Nephron (organoid): ENCODE results near the gene ATIC.

ENCODE experiments used
- H3K27ac Mint-ChIP-seq, 3 experiments: 2 replicates each; pipeline ENCODE4 v1.8.0; 2020; ENCODE audit warnings: mixed read lengths in 3 of 3, mild to moderate bottlenecking in 2 of 3, moderate library complexity in 1 of 3
- H3K27me3 Mint-ChIP-seq: 2 replicates; pipeline ENCODE4 v1.8.0; 2021; ENCODE audit warnings: low read depth, mild to moderate bottlenecking, moderate library complexity, mixed read lengths
- H3K36me3 Mint-ChIP-seq: 2 replicates; pipeline ENCODE4 v1.8.0; 2020; ENCODE audit warnings: low read depth, mixed read lengths
- H3K4me1 Mint-ChIP-seq: 2 replicates; pipeline ENCODE4 v1.8.0; 2020; ENCODE audit warnings: mixed read lengths
- H3K4me3 Mint-ChIP-seq, 3 experiments: 2 replicates each; pipeline ENCODE4 v1.8.0; 2020; ENCODE audit warnings: mild to moderate bottlenecking in 3 of 3, mixed read lengths in 3 of 3, moderate library complexity in 2 of 3
- H3K9me3 Mint-ChIP-seq: 2 replicates; pipeline ENCODE4 v1.8.0; 2020; ENCODE audit warnings: mixed read lengths
- TF ChIP-seq, protein P1 (sequence below), 3 experiments: fragments of 200-600 bp; sonication (generic); IDR thresholded peaks; one replicate each; pipeline ENCODE4 v1.5.0; 2021; ENCODE audit warnings: antibody characterized with exemption in 3 of 3; ENCODE audit not compliant: unreplicated experiment in 3 of 3

Gene ATIC

DNA sequence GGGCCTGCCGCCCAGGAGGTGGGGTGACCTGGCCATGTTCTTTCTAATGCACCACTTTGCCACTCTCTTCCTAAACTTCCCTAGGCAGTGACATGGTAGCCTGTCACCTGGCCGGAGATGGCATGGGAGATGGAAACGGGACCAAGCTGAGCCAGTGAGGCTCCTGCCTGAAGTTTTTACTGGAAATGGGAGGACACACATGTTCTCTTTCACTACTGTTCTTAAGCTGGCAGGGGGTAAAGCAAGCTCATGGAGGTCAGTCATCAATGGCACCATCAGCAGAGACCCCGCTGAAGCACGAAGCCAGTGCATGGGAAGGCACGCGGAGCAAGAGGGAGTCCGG lies 50.7 kb downstream of the ATIC start:
- Mint-ChIP-seq H3K4me3 (no peak overlapping the region), H3K9me3 (no peaks in the 10 kb centered on the region), H3K27ac (no peak overlapping the region), H3K36me3 (peaks cover 74% of the 10 kb centered on the region), H3K27me3 (no peaks in the 10 kb centered on the region), H3K4me1 (no peaks in the 10 kb centered on the region)
- TF ChIP-seq, protein P1, sequence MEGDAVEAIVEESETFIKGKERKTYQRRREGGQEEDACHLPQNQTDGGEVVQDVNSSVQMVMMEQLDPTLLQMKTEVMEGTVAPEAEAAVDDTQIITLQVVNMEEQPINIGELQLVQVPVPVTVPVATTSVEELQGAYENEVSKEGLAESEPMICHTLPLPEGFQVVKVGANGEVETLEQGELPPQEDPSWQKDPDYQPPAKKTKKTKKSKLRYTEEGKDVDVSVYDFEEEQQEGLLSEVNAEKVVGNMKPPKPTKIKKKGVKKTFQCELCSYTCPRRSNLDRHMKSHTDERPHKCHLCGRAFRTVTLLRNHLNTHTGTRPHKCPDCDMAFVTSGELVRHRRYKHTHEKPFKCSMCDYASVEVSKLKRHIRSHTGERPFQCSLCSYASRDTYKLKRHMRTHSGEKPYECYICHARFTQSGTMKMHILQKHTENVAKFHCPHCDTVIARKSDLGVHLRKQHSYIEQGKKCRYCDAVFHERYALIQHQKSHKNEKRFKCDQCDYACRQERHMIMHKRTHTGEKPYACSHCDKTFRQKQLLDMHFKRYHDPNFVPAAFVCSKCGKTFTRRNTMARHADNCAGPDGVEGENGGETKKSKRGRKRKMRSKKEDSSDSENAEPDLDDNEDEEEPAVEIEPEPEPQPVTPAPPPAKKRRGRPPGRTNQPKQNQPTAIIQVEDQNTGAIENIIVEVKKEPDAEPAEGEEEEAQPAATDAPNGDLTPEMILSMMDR (IDR thresholded peaks at IDR 0.05; ENCODE audit: unreplicated experiment in 3 of 3): no peak

DNA sequence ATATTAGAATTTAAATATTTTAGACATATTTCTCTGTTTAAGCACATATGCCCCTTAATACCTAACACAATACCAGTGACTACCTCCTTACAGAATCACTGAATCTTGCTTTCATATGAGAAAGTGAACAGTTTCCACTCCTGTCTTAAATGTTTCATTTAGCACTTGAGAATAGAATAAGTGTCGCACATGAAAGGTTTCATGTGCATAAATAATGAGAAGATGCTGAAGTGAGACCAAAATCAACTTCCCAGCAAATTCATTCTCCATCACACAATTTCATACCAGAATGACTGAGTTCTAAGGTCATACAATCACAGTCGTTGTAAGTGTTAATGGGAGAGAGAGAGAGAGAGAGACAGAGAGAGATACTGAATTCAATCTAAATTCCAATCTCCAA lies 51.2 kb downstream of the ATIC start:
- no peaks in the 10 kb centered on the region for H3K9me3 Mint-ChIP-seq
- H3K4me3 Mint-ChIP-seq: no peak overlapping the region
- no peaks in the 10 kb centered on the region for H3K4me1 Mint-ChIP-seq
- peaks cover 78% of the 10 kb centered on the region for H3K36me3 Mint-ChIP-seq
- H3K27me3 Mint-ChIP-seq: no peaks in the 10 kb centered on the region
- TF ChIP-seq, protein P1 (IDR thresholded peaks at IDR 0.05; ENCODE audit: unreplicated experiment in 3 of 3): no peak
- H3K27ac Mint-ChIP-seq: no peak overlapping the region

DNA sequence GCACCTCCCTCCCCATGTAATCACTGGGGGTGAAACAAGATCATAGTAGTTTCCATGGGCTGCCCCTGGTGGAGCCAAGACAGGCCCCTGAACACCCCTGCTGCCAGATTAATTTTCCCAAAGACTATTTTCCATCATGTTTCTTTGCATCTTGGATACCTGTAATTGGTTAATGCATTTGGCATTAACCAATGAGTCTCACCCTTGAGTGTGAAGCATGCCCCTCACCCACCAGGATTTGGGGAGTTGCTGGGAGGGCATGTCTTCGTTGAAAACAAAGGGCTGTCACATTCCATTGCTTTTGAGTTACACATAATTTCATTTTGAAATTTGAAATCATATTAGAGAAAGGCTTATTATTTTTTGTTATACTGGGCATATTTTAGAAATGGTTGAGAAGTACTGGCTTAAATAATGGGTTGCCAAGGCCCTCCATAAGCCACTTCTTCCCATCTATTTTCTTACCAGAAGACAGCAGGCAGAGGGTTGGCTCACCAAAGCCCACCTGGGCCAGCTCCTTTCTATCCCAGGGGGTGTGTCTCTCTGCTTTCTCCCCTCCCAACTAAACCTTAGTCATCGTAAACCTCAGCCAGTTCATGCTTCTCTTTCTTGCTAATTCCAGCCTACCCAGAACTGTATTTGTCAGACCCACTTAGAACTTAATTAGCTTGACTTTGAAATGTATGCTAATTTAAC lies 51.8 kb downstream of the ATIC start:
- TF ChIP-seq, protein P1 (IDR thresholded peaks at IDR 0.05; ENCODE audit: unreplicated experiment in 3 of 3): no peak
- Mint-ChIP-seq H3K4me1 (no peaks in the 10 kb centered on the region), H3K9me3 (no peaks in the 10 kb centered on the region), H3K27me3 (no peaks in the 10 kb centered on the region), H3K36me3 (peaks cover 77% of the 10 kb centered on the region), H3K4me3 (no peak overlapping the region), H3K27ac (no peak overlapping the region)

DNA sequence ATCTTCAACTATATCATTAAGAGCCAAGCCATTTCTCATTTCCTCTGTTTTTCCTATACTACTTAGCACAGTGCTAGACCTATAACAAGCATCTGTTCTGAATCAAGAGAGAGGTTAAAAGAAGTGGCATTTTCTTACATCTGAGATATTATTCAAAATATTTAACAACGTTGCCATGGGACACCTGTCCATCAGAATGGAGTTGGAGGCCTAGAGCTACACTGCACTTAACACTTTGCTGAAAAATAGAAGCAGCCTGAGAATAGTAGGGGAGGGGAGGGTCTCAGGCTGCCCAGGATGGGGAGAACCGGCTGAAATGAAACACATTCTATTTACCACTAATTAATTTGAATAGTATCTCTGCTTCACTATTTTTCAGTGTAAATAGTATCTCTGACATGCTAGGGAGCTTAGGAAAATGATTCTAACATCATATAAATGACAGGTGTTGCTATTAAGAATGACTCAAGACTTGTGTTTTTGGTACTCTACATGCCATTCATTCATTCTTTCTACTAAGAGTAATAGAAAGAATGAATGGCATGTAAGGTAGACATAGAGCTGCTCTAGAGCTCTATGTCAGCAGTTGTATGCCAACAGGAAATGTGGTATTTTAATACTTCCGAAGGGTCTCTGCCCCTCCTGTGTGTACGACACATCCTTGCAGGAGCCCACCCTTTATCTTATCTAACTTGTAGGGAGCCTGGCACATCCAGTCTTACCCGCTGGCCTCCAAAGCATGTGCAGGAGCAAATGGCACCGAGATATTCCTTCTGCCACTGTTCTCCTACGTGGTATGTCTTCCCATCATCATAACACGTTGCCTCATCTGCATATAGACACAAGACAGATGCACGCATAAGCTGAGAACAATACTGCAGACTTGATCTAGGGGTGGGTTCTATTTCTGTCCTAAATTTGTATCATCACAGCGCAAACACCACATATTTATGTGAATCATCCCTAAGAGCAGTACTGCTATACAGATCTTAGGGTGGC lies 52.6 kb downstream of the ATIC start:
- Mint-ChIP-seq H3K27ac (no peak overlapping the region), H3K4me3 (no peak overlapping the region), H3K9me3 (no peaks in the 10 kb centered on the region), H3K36me3 (peaks cover 79% of the 10 kb centered on the region), H3K4me1 (no peaks in the 10 kb centered on the region), H3K27me3 (no peaks in the 10 kb centered on the region)
- TF ChIP-seq, protein P1 (IDR thresholded peaks at IDR 0.05; ENCODE audit: unreplicated experiment in 3 of 3): no peak

DNA sequence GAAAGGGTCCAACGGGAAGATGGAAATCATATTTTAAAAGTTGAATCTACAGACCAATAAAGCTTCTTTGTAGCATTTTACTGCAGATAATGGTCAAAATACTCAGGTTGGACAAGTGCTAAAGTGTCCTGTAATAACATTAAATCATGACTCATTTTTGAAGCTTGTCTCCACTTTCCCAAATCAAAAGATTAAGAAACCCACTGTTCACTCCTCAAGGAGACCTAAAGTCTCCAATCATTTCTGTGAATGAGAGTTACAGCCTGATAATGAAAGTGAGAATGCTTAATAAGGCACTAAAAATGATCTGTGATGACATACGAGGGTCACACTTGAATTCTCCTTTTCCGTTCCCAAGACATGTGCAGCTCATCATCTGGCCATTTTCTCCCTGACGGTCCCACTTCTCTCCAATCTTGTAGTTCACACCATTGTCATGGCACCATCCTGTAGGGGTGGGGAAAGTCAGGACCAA lies 53.4 kb downstream of the ATIC start:
- Mint-ChIP-seq H3K9me3 (no peaks in the 10 kb centered on the region), H3K4me1 (no peaks in the 10 kb centered on the region), H3K27ac (no peak overlapping the region), H3K4me3 (no peak overlapping the region), H3K36me3 (peaks cover 83% of the 10 kb centered on the region), H3K27me3 (no peaks in the 10 kb centered on the region)
- TF ChIP-seq, protein P1 (IDR thresholded peaks at IDR 0.05; ENCODE audit: unreplicated experiment in 3 of 3): no peak
